Fibroblast of mammary gland (primary cell): ENCODE data around the gene PLSCR4.

Source experiments
- DNase-seq: peaks from one replicate; pipeline ENCODE4 v3.0.0-alpha.2; 2010; ENCODE audit warnings: low read depth
- H3K4me3 ChIP-seq: 2 replicates; pipeline ENCODE4 v1.5.1; 2011; ENCODE audit warnings: low read depth, mild to moderate bottlenecking, low read length, moderate library complexity; ENCODE audit not compliant: control insufficient read depth
- TF ChIP-seq, protein P1 (sequence below): conservative IDR thresholded peaks from 2 replicates; pipeline ENCODE4 v1.5.1; 2011; ENCODE audit warnings: low read depth, low read length, inconsistent platforms; ENCODE audit not compliant: control insufficient read depth, insufficient read depth

PLSCR4 gene

GRCh38 chr3:146217324-146217723 lies 33.6 kb downstream of the PLSCR4 start:
- no peak overlapping the region for H3K4me3 ChIP-seq
- TF ChIP-seq, protein P1, sequence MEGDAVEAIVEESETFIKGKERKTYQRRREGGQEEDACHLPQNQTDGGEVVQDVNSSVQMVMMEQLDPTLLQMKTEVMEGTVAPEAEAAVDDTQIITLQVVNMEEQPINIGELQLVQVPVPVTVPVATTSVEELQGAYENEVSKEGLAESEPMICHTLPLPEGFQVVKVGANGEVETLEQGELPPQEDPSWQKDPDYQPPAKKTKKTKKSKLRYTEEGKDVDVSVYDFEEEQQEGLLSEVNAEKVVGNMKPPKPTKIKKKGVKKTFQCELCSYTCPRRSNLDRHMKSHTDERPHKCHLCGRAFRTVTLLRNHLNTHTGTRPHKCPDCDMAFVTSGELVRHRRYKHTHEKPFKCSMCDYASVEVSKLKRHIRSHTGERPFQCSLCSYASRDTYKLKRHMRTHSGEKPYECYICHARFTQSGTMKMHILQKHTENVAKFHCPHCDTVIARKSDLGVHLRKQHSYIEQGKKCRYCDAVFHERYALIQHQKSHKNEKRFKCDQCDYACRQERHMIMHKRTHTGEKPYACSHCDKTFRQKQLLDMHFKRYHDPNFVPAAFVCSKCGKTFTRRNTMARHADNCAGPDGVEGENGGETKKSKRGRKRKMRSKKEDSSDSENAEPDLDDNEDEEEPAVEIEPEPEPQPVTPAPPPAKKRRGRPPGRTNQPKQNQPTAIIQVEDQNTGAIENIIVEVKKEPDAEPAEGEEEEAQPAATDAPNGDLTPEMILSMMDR, result no peak
- peak; percentile 14 for DNase-seq

- TF ChIP-seq, protein P1, result no peak
- no peak overlapping the region for H3K4me3 ChIP-seq
- DNase-seq, result no peak
These were observed 36.4 kb downstream of the PLSCR4 start for GRCh38 chr3:146214493-146214892.

GRCh38 chr3:146209371-146209770 lies 41.5 kb downstream of the PLSCR4 start:
- H3K4me3 ChIP-seq, result no peak overlapping the region
- TF ChIP-seq, protein P1, result no peak
- no peak for DNase-seq

GRCh38 chr3:146203776-146204175 lies 47.1 kb downstream of the PLSCR4 start:
- TF ChIP-seq, protein P1, result no peak
- no peak for DNase-seq
- H3K4me3 ChIP-seq, result no peak overlapping the region

- TF ChIP-seq, protein P1, result no peak
- no peak for DNase-seq
These were observed 50.3 kb downstream of the PLSCR4 start for GRCh38 chr3:146200461-146201220.

GRCh38 chr3:146199762-146200161 lies 51.1 kb downstream of the PLSCR4 start:
- H3K4me3 ChIP-seq, result no peak overlapping the region
- TF ChIP-seq, protein P1, result no peak
- DNase-seq, result no peak

More at GRCh38 chr3:146200461-146201220, 50.3 kb downstream of the PLSCR4 start:
- no peak overlapping the region for H3K4me3 ChIP-seq
